Effector CD8-positive, alpha-beta T cell (primary cell): ENCODE data around the gene FBLN5.
"Not testable (repeated sequence)": the region's sequence is repeated elsewhere in the genome, so short reads cannot be mapped to it uniquely, and the experiment has no call there.

Experiments used
- DNase-seq: peaks from one replicate; lab custom pipeline; 2025; lab: John Stamatoyannopoulos, UW

The FBLN5 gene

GRCh38 chr14:91885839-91886238 is 61.7 kb downstream of the FBLN5 start:
- DNase-seq, result no peak

DNA sequence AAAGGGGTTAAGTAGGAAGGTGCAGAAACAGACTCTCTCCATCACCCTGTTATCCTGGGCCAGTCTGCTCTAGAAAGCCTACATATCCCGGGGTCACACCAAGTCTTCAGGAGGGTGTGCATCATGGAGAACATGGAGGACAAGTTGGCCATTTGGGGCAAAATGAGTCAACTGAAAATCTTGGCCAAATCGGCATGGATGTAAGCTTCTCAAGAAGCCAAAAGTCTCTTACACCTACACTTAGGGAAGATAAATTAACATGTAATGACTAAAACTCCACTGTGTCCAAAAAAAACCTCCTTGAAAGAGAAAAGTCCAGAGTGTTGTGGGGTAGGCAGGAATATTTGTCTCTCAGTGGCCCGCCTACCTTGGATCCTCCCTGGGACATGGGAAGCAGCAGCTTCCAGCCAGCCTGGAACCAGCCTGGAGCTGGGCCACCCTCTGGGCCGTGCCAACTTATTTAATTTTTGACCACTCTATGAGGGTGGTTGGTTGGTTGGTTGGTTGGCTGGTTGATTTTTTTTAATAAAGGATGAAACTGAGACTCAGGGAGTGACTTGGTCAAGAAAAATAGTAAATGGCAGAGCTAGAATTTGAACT is 62.3 kb downstream of the FBLN5 start:
- no peak for DNase-seq

- DNase-seq, result no peak
Measured at GRCh38 chr14:91884664-91885063, 62.8 kb downstream of the FBLN5 start.

DNA sequence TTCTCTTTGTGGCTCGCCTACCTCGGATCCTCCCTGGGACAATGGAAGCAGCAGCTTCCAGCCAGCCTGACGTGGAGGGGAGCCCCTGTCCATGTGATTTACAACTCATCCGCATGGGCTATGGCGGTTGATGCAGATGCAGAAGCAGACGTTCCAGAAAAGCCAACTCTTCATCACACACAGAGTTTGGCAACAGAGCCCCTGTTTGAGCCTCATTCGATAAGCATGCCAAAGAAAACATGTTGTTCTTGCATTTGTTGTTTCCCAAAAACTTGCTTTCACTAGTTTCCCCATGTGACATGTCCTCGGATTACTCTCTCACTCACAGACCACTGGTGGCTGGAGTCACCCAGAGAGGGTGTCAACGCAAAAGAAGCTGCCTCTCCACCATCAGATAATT is 63.7 kb downstream of the FBLN5 start:
- no peak for DNase-seq

DNA sequence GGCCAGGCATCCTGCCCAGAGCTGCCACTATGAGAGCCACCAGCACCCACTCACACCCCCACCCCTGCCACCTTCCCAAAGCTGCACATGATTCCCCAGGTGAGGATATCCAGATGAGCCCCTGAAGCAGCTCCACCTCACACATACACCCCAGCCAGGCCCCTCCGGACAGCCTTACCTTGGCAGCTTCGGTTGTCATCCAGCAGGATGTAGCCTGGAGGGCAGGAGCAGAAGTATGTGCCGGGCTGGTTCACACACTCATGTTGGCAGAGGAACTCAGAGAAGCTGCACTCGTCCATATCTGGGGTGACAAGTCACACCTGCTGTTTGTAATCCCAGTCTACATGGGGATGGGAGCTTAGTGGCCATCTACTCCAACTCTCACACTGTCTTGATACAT is 64.7 kb downstream of the FBLN5 start:
- DNase-seq, result no peak

DNA sequence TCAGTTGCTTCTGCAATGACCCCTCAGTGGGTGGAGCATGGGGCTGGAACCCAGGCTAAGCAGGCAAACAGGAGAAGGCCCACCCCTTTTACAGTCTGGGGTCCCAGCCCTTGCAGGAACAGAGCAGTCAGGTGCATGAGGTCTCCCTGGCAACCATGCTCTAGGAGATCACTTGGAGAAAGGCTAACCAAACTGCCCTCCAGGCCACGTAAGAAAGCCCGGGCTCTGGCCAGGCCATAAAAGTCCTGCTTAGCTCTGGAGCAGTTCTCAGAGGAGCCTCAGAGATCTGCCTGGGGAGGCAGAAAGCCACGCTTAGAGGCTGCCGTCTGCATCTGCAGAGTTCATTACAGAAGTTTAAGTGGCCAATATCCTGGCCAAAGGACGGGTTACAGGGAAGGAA is 65.1 kb downstream of the FBLN5 start:
- no peak for DNase-seq

DNA sequence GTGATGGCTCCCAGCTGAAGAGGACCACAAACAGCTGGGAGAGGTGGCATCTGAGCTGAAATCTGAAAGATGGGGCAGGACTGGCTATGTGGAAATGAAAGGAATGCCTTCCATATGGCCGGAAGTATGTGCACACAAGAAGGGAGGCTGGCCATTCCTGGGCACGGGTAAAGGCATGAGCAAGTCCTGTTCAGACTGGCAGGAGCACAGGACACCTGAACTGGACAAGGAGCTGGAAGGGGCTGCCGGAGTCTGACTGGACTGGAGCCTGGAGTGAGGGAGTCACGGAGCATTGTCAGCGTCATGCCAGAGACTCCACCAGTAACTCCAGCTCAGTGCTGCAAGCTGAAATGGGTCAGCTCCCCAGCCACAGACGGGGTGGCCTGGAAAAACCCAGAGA is 68.3 kb downstream of the FBLN5 start:
- no peak for DNase-seq

- DNase-seq, result no peak
Measured at GRCh38 chr14:91878274-91878673, 69.2 kb downstream of the FBLN5 start.

GRCh38 chr14:91877376-91877915 is 70.0 kb downstream of the FBLN5 start:
- DNase-seq, result no peak

GRCh38 chr14:91876492-91876891 is 71.0 kb downstream of the FBLN5 start:
- no peak for DNase-seq

GRCh38 chr14:91875525-91876286 is 71.8 kb downstream of the FBLN5 start:
- DNase-seq, result no peak

- DNase-seq, result peak; percentile 50
Measured at GRCh38 chr14:91873471-91874415, 73.8 kb downstream of the FBLN5 start.

DNA sequence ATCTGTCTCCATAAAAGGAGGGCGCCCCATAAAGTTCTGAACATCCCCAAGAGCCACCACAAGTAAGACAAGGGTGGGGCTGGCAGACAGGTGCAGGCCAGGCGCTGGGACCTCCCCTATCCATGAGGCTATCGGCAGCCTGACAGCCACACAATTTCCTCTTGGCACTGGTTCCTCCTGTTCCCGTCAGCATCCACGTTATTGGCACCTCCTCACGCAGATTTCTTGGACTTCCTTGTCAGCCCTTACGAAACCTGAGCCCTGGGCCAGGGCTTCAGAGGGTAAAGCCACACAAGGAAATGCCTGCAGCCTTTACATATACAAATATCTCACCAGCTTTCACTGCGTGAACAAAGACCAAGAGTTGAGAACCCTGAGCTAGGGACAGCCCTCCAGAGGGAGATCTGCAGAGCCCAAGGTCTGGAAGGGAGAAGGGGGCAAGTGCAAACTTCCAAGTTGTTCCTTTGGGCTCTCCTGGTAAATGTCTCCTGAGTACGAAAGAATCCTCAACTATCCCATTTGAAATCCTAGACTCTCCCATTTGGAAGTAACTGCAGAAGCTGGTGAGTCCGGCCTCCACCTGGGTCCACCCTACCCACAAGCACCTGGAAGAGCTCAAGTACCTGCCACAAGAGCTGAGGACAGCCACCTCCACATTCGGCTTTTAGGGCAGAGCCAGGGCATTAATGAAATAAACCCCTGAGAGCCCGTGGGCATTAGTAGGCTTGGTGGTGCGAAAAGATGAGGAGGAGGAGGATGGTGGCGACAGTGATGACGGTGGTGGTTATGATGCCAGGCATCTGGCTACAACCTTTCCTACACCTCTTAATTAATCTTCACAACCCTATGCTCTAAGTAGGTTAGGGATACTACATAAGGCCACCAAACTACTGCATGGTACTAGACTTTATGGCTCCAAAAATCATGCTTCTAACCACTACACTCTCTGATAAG is 74.7 kb downstream of the FBLN5 start:
- DNase-seq, result peak; percentile 26

- DNase-seq, result no peak
Measured at GRCh38 chr14:91872011-91872501, 75.4 kb downstream of the FBLN5 start.

DNA sequence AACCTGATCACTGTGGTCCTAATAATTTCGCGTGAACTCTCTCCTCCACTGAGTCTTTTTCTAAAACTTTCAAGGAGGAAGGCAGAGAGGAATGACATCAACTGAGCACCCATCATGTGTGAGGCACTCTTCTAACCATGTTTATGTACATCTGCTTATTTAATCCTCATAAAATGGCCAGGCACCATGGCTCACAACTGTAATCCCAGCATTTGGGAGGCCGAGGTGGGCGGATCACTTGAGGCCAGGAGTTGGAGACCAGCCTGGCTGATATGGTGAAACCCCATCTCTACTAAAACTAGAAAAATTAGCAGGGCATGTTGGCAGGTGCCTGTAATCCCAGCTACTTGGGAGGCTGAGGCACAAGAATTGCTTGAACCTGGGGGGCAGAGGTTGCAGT is 76.1 kb downstream of the FBLN5 start:
- not testable (repeated sequence) for DNase-seq

DNA sequence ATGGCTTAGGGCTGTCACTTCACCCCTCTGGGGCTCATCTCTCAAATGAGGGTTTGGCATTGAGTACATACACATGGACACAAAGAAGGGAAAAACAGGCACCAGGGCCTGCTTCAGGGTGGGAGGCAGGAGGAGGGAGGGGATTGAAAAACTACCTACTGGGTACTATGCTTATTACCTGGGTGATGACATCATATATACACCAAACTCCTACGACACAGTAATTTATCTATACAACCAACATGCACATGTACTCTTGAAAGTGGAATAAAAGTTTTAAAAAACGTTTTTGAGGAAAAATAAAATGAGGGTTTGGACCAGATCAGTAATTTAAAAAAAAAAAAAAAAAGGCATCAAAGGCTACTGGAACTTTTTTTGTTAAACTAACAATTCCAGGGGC is 76.6 kb downstream of the FBLN5 start:
- DNase-seq, result no peak

DNA sequence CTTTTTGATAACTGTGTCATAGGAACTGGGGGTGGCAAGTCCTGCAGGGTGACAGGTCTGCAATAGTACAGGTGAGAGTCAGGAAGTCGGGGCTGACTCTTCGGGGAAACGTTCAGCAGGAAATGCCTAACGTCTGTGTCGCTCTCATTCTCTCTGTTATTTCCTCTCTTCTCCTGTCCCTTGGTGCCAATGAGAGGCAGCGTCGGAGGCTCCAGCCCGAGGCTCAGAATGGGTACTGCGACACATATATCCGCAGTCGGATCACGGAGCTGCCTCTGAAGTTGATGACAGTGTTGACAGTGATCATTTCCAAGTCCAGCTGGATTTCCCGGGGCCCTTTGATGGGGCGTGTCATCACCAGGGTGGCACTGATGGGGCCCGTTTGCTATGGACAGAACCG is 77.5 kb downstream of the FBLN5 start:
- peak; percentile 37 for DNase-seq

GRCh38 chr14:91869556-91869955 is 77.9 kb downstream of the FBLN5 start:
- DNase-seq, result no peak

GRCh38 chr14:91867316-91867988 is 80.0 kb downstream of the FBLN5 start, which contains the start of gene TC2N:
TSS of gene TC2N (minus strand) at chr14:91867536. CDS start at chr14:91813769, 53,767 bp downstream.
- DNase-seq, result no peak
